ENCODE data around the gene KRTAP6-2. TPM values are rescaled to one million over a fixed set of nuclear protein-coding genes. Genes with fewer than 3 reads are reported as not detected.

The KRTAP6-2 gene
- total and polyA plus RNA-seq, 10 of the 15 experiments (the other 5 are each of a cell fraction or from before 2014, with no cell fraction given): not detected

DNA sequence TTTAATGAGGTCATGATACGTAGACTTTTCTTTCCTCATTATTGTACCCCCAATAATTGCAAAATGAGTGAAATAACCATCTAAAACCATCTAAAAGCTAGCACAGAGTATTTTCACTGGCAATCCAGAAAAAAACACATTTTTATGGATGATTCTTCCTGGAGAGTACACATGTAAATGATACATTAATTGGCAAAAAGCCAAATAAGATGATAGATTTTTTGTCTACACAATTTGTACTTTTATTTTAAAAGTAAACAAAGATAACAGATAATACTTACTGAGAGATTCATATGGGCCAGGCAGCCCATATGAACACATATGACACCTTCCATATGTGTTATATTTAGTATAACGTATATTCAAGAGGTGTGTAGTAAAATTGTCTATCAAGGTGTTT is 35.1 kb downstream of the KRTAP6-2 start:
- no TSS peak for BruUV-seq (replicated peaks)
- ATAC-seq: no peak
- intact Hi-C loops (cut with micrococcal nuclease; ENCODE audit: unreplicated experiment): no loop called here
- H3K4me2 ChIP-seq (ENCODE audit: control insufficient read depth, insufficient read depth): no peak overlapping the region
- no peaks in the 10 kb centered on the region; the same call in 2 of the 3 replicates for H3K9me3 ChIP-seq (replicated peaks; ENCODE audit: control insufficient read depth, insufficient read depth, low read length)
- no peak overlapping the region for H3K27ac ChIP-seq (ENCODE audit: control insufficient read depth, insufficient read depth)
- no peaks in the 10 kb centered on the region for H3K79me2 ChIP-seq (ENCODE audit: control insufficient read depth, insufficient read depth, low read length)
- ChIA-PET SMC1A (ENCODE audit: uncharacterized antibody, unreplicated experiment) (no interaction called here), RAD21 (ENCODE audit: unreplicated experiment) (no interaction called here), CTCF (no interaction called here), POLR2A (interaction anchor here (0.6 kb wide), 1 partner anchor 153 kb away, joined by 8 read pairs; no protein-coding TSS in a partner anchor)
- WGBS (ENCODE audit: insufficient coverage, insufficient replicate concordance, low lambda C conversion rate, missing lambda C conversion rate): 13% methylated on average over 2 of the region's 2 CpGs
- in situ Hi-C loops (cut with MboI): no loop called here
- no peak for TF ChIP-seq BRCA1 (IDR thresholded peaks at IDR 0.05; ENCODE audit: low read depth, low read length)
- TF ChIP-seq POLR2A (IDR thresholded peaks at IDR 0.05; ENCODE audit: low read depth, low read length): no peak
- TF ChIP-seq BACH1 (IDR thresholded peaks at IDR 0.05; ENCODE audit: borderline replicate concordance): no peak
- TF ChIP-seq LARP7 (IDR thresholded peaks at IDR 0.05): no peak
- TF ChIP-seq JUNB (IDR thresholded peaks at IDR 0.05): no peak
- TF ChIP-seq, protein P1, sequence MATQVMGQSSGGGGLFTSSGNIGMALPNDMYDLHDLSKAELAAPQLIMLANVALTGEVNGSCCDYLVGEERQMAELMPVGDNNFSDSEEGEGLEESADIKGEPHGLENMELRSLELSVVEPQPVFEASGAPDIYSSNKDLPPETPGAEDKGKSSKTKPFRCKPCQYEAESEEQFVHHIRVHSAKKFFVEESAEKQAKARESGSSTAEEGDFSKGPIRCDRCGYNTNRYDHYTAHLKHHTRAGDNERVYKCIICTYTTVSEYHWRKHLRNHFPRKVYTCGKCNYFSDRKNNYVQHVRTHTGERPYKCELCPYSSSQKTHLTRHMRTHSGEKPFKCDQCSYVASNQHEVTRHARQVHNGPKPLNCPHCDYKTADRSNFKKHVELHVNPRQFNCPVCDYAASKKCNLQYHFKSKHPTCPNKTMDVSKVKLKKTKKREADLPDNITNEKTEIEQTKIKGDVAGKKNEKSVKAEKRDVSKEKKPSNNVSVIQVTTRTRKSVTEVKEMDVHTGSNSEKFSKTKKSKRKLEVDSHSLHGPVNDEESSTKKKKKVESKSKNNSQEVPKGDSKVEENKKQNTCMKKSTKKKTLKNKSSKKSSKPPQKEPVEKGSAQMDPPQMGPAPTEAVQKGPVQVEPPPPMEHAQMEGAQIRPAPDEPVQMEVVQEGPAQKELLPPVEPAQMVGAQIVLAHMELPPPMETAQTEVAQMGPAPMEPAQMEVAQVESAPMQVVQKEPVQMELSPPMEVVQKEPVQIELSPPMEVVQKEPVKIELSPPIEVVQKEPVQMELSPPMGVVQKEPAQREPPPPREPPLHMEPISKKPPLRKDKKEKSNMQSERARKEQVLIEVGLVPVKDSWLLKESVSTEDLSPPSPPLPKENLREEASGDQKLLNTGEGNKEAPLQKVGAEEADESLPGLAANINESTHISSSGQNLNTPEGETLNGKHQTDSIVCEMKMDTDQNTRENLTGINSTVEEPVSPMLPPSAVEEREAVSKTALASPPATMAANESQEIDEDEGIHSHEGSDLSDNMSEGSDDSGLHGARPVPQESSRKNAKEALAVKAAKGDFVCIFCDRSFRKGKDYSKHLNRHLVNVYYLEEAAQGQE (IDR thresholded peaks at IDR 0.05; ENCODE audit: low read depth, low read length): no peak
- TF ChIP-seq, protein P2, sequence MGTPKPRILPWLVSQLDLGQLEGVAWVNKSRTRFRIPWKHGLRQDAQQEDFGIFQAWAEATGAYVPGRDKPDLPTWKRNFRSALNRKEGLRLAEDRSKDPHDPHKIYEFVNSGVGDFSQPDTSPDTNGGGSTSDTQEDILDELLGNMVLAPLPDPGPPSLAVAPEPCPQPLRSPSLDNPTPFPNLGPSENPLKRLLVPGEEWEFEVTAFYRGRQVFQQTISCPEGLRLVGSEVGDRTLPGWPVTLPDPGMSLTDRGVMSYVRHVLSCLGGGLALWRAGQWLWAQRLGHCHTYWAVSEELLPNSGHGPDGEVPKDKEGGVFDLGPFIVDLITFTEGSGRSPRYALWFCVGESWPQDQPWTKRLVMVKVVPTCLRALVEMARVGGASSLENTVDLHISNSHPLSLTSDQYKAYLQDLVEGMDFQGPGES (IDR thresholded peaks at IDR 0.05): no peak
- TF ChIP-seq, protein P3, sequence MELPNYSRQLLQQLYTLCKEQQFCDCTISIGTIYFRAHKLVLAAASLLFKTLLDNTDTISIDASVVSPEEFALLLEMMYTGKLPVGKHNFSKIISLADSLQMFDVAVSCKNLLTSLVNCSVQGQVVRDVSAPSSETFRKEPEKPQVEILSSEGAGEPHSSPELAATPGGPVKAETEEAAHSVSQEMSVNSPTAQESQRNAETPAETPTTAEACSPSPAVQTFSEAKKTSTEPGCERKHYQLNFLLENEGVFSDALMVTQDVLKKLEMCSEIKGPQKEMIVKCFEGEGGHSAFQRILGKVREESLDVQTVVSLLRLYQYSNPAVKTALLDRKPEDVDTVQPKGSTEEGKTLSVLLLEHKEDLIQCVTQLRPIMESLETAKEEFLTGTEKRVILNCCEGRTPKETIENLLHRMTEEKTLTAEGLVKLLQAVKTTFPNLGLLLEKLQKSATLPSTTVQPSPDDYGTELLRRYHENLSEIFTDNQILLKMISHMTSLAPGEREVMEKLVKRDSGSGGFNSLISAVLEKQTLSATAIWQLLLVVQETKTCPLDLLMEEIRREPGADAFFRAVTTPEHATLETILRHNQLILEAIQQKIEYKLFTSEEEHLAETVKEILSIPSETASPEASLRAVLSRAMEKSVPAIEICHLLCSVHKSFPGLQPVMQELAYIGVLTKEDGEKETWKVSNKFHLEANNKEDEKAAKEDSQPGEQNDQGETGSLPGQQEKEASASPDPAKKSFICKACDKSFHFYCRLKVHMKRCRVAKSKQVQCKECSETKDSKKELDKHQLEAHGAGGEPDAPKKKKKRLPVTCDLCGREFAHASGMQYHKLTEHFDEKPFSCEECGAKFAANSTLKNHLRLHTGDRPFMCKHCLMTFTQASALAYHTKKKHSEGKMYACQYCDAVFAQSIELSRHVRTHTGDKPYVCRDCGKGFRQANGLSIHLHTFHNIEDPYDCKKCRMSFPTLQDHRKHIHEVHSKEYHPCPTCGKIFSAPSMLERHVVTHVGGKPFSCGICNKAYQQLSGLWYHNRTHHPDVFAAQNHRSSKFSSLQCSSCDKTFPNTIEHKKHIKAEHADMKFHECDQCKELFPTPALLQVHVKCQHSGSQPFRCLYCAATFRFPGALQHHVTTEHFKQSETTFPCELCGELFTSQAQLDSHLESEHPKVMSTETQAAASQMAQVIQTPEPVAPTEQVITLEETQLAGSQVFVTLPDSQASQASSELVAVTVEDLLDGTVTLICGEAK (IDR thresholded peaks at IDR 0.05; ENCODE audit: borderline replicate concordance): no peak
- TF ChIP-seq, protein P4, sequence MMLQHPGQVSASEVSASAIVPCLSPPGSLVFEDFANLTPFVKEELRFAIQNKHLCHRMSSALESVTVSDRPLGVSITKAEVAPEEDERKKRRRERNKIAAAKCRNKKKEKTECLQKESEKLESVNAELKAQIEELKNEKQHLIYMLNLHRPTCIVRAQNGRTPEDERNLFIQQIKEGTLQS (IDR thresholded peaks at IDR 0.05; ENCODE audit: borderline replicate concordance, extremely low read depth, low read depth, low read length): no peak
- TF ChIP-seq, protein P5, sequence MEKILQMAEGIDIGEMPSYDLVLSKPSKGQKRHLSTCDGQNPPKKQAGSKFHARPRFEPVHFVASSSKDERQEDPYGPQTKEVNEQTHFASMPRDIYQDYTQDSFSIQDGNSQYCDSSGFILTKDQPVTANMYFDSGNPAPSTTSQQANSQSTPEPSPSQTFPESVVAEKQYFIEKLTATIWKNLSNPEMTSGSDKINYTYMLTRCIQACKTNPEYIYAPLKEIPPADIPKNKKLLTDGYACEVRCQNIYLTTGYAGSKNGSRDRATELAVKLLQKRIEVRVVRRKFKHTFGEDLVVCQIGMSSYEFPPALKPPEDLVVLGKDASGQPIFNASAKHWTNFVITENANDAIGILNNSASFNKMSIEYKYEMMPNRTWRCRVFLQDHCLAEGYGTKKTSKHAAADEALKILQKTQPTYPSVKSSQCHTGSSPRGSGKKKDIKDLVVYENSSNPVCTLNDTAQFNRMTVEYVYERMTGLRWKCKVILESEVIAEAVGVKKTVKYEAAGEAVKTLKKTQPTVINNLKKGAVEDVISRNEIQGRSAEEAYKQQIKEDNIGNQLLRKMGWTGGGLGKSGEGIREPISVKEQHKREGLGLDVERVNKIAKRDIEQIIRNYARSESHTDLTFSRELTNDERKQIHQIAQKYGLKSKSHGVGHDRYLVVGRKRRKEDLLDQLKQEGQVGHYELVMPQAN (conservative IDR thresholded peaks at IDR 0.05): no peak
- no peak for TF ChIP-seq GATAD2B (conservative IDR thresholded peaks at IDR 0.05; ENCODE audit: low read depth)
- TF ChIP-seq EP300 (IDR thresholded peaks at IDR 0.05; ENCODE audit: borderline replicate concordance in 1 of 2, control insufficient read depth in 1 of 2, low read depth in 2 of 2, low read length in 2 of 2): no peak
- H2AFZ ChIP-seq (ENCODE audit: control insufficient read depth, low read depth, low read length): no peak overlapping the region
- no peak overlapping the region for H3K9ac ChIP-seq (ENCODE audit: control insufficient read depth, insufficient read depth, low read length)
- H3K4me1 ChIP-seq (ENCODE audit: control insufficient read depth, insufficient read depth, low read length): no peaks in the 10 kb centered on the region
- no peaks in the 10 kb centered on the region for H3K27me3 ChIP-seq (replicated peaks in 1 of 2; ENCODE audit: control insufficient read depth in 2 of 2, insufficient read depth in 2 of 2, low read length in 1 of 2)
- H3K36me3 ChIP-seq (ENCODE audit: control insufficient read depth in 2 of 2, insufficient read depth in 2 of 2, low read length in 1 of 2): no peaks in the 10 kb centered on the region
- H4K20me1 ChIP-seq (ENCODE audit: control insufficient read depth, insufficient read depth): no peaks in the 10 kb centered on the region
- DNase-seq (ENCODE audit: low read depth, low spot score): no peak
- FAIRE-seq: no peak
- no peak overlapping the region for H3K4me3 ChIP-seq

All from GM12878 (cell line).